MCF 10A (cell line): Measurements from ENCODE around the gene ADAMTSL4. TPM values are rescaled to one million over a fixed set of nuclear protein-coding genes. Genes with fewer than 3 reads are reported as not detected.
"Not testable (repeated sequence)": the region's sequence is repeated elsewhere in the genome, so short reads cannot be mapped to it uniquely, and the experiment has no call there.

Experiments
- BruUV-seq: library from RNA; stranded (reverse); fragments of 400-500 nt; replicated peaks from 2 replicates; lab custom pipeline; 2021; lab: Mats Ljungman, UMichigan
- CTCF ChIA-PET: fragments of 300-600 bp; sonication (Branson Sonifier 250); formaldehyde crosslinking; extraction: SDS; loops from one replicate; lab custom pipeline; 2021; ENCODE audit warnings: antibody characterized with exemption, inconsistent platforms; lab: Yijun Ruan, JAX
- POLR2A ChIA-PET: fragments of 300-600, 350-650 bp; sonication (Branson Sonifier 250); formaldehyde crosslinking; extraction: SDS; loops from one replicate; lab custom pipeline; 2020; ENCODE audit warnings: antibody characterized with exemption, inconsistent platforms; lab: Yijun Ruan, JAX
- DNase-seq: peaks from one replicate; pipeline ENCODE4 v3.0.0-alpha.2; 2018; ENCODE audit not compliant: unreplicated experiment
- H3K27ac Mint-ChIP-seq: one replicate; pipeline ENCODE4 v1.8.0; 2022; ENCODE audit warnings: mild to moderate bottlenecking, low read depth, mixed read lengths; ENCODE audit not compliant: unreplicated experiment
- H3K27me3 Mint-ChIP-seq: one replicate; pipeline ENCODE4 v1.8.0; 2022; ENCODE audit warnings: mixed read lengths; ENCODE audit not compliant: insufficient read depth, unreplicated experiment
- H3K36me3 Mint-ChIP-seq: one replicate; pipeline ENCODE4 v1.8.0; 2022; ENCODE audit warnings: mild to moderate bottlenecking, moderate library complexity, mixed read lengths; ENCODE audit not compliant: insufficient read depth, unreplicated experiment
- H3K4me1 Mint-ChIP-seq: one replicate; pipeline ENCODE4 v1.8.0; 2022; ENCODE audit warnings: mixed read lengths; ENCODE audit not compliant: insufficient read depth, unreplicated experiment
- H3K4me3 Mint-ChIP-seq: one replicate; pipeline ENCODE4 v1.8.0; 2022; ENCODE audit warnings: mild to moderate bottlenecking, moderate library complexity, mixed read lengths; ENCODE audit not compliant: unreplicated experiment
- H3K9me3 Mint-ChIP-seq: one replicate; pipeline ENCODE4 v1.8.0; 2022; ENCODE audit warnings: mixed read lengths; ENCODE audit not compliant: unreplicated experiment
- CTCF ChIP-seq: fragments of 200-600 bp; IDR thresholded peaks from one replicate; pipeline ENCODE4 v1.8.0; 2022; ENCODE audit warnings: antibody characterized with exemption, mild to moderate bottlenecking; ENCODE audit not compliant: unreplicated experiment
- intact Hi-C: fragments of 100-400 bp; cut with micrococcal nuclease; formaldehyde crosslinking; loops from 2 replicates; pipeline ENCODE4 v1.14.1; 2022
- total RNA-seq: library from RNA; stranded (reverse); gene quantifications from 2 replicates; pipeline ENCODE4 v1.2.3, GENCODE V29; 2022

ADAMTSL4 gene
- total RNA-seq, 1 experiment from 2014 or later: 9.6 TPM

- CTCF ChIA-PET: interaction anchor here (0.7 to 1.2 kb wide), 2 partner anchors 39 to 41 kb away, joined by 6 read pairs; no protein-coding TSS in a partner anchor
- BruUV-seq: no TSS peak
- POLR2A ChIA-PET: interaction anchor here (0.5 to 1.6 kb wide), 2 partner anchors 22 to 205 kb away, joined by 3 to 4 read pairs; partner anchors contain the start of gene MCL1
- Mint-ChIP-seq H3K27me3 (no peaks in the 10 kb centered on the region), H3K36me3 (peaks cover 30% of the 10 kb centered on the region), H3K4me3 (no peak overlapping the region), H3K4me1 (peaks cover 18% of the 10 kb centered on the region), H3K27ac (no peak overlapping the region), H3K9me3 (no peaks in the 10 kb centered on the region)
- DNase-seq: no peak
- intact Hi-C loops: no loop called here
- no peak for TF ChIP-seq CTCF
These were observed 52.3 kb downstream of the ADAMTSL4 start for GRCh38 chr1:150601540-150601939.

- ChIA-PET CTCF (interaction anchor here (1.2 to 1.6 kb wide), 3 partner anchors 17 to 42 kb away, joined by 3 to 6 read pairs (median 6); no protein-coding TSS in a partner anchor), POLR2A (interaction anchor here (1.3 to 1.6 kb wide), 3 partner anchors 23 to 38 kb away, joined by 3 to 6 read pairs (median 4); partner anchors contain the start of gene MCL1)
- H3K9me3 Mint-ChIP-seq, BruUV-seq, H3K4me3 Mint-ChIP-seq, H3K27me3 Mint-ChIP-seq, intact Hi-C loops, H3K27ac Mint-ChIP-seq, DNase-seq: not testable (repeated sequence)
- Mint-ChIP-seq H3K36me3 (peaks cover 25% of the 10 kb centered on the region), H3K4me1 (peaks cover 17% of the 10 kb centered on the region)
These were observed 53.2 kb downstream of the ADAMTSL4 start for GRCh38 chr1:150602372-150602771.

- POLR2A ChIA-PET: interaction anchor here (0.9 to 5.3 kb wide), 9 partner anchors 8 to 39 kb away, joined by 3 to 59 read pairs (median 11); partner anchors contain the start of genes ENSA and MCL1
- no peak overlapping the region for H3K4me3 Mint-ChIP-seq
These were observed 54.5 kb downstream of the ADAMTSL4 start for GRCh38 chr1:150603711-150604110.

GRCh38 chr1:150604226-150604588, 55.0 kb downstream of the ADAMTSL4 start:
- H3K4me1 Mint-ChIP-seq: peaks cover 17% of the 10 kb centered on the region
- no peak for TF ChIP-seq CTCF
- peaks cover 37% of the 10 kb centered on the region for H3K36me3 Mint-ChIP-seq
- POLR2A ChIA-PET: interaction anchor here (0.5 to 5.3 kb wide), 7 partner anchors 15 to 595 kb away, joined by 4 to 59 read pairs (median 17); partner anchors contain the start of genes ENSA and MCL1
- CTCF ChIA-PET: interaction anchor here (1.0 to 2.1 kb wide), 4 partner anchors 12 to 43 kb away, joined by 3 to 8 read pairs (median 3); no protein-coding TSS in a partner anchor
- no peaks in the 10 kb centered on the region for H3K27me3 Mint-ChIP-seq
- intact Hi-C loops: no loop called here
- TSS peak; percentile 93 for BruUV-seq
- H3K4me3 Mint-ChIP-seq: peak overlapping the region; percentile 11
- DNase-seq: no peak
- peak overlapping the region; percentile 94 for H3K27ac Mint-ChIP-seq
- H3K9me3 Mint-ChIP-seq: no peaks in the 10 kb centered on the region

More at GRCh38 chr1:150603711-150604110, 54.5 kb downstream of the ADAMTSL4 start:
- Mint-ChIP-seq H3K36me3 (peaks cover 32% of the 10 kb centered on the region), H3K27ac (peak overlapping the region; percentile 94), H3K9me3 (no peaks in the 10 kb centered on the region), H3K4me1 (peaks cover 17% of the 10 kb centered on the region), H3K27me3 (no peaks in the 10 kb centered on the region)
- TF ChIP-seq CTCF: no peak
- CTCF ChIA-PET: interaction anchor here (0.7 to 2.1 kb wide), 7 partner anchors 12 to 209 kb away, joined by 3 to 8 read pairs (median 3); no protein-coding TSS in a partner anchor
- no TSS peak for BruUV-seq
- DNase-seq: no peak
- intact Hi-C loops: no loop called here

GRCh38 chr1:150605451-150605731, 56.2 kb downstream of the ADAMTSL4 start:
- peak overlapping the region; percentile 94 for H3K27ac Mint-ChIP-seq

More at GRCh38 chr1:150605451-150605731, 56.2 kb downstream of the ADAMTSL4 start:
- H3K27me3 Mint-ChIP-seq, H3K4me3 Mint-ChIP-seq, DNase-seq, BruUV-seq, intact Hi-C loops, H3K9me3 Mint-ChIP-seq: not testable (repeated sequence)
- ChIA-PET POLR2A (interaction anchor here (0.6 to 5.3 kb wide), 8 partner anchors 15 to 593 kb away, joined by 3 to 59 read pairs (median 14); partner anchors contain the start of genes ENSA and MCL1), CTCF (interaction anchor here (0.7 to 1.3 kb wide), 4 partner anchors 14 to 53 kb away, joined by 3 to 4 read pairs (median 3); no protein-coding TSS in a partner anchor)
- Mint-ChIP-seq H3K36me3 (peaks cover 40% of the 10 kb centered on the region), H3K4me1 (peaks cover 22% of the 10 kb centered on the region)
